LNCaP clone FGC (cell line): ENCODE measurements around the gene RANBP3.

ENCODE experiments used
- DNase-seq: peaks from one replicate; pipeline ENCODE4 v3.0.0-alpha.2; 2011; ENCODE audit warnings: low read depth
- H3K4me3 ChIP-seq: 2 replicates; pipeline ENCODE4 v1.5.1; 2011; ENCODE audit warnings: mild to moderate bottlenecking, low read depth, low read length, control low read depth
- CTCF ChIP-seq: IDR thresholded peaks from 2 replicates; pipeline ENCODE4 v1.5.1; 2012; ENCODE audit warnings: mild to moderate bottlenecking; ENCODE audit not compliant: control insufficient read depth, insufficient read depth; ENCODE audit errors: extremely low read depth

Gene RANBP3

GRCh38 chr19:5958851-5959122, 19.2 kb downstream of the RANBP3 start:
- no peak overlapping the region for H3K4me3 ChIP-seq
- DNase-seq, result no peak
- no peak for TF ChIP-seq CTCF

GRCh38 chr19:5958074-5958850, 19.7 kb downstream of the RANBP3 start:
- no peak overlapping the region for H3K4me3 ChIP-seq
- DNase-seq, result no peak
- TF ChIP-seq CTCF, result no peak

GRCh38 chr19:5957170-5957569, 20.8 kb downstream of the RANBP3 start:
- no peak for TF ChIP-seq CTCF
- DNase-seq, result no peak
- no peak overlapping the region for H3K4me3 ChIP-seq

GRCh38 chr19:5956728-5957127, 21.2 kb downstream of the RANBP3 start:
- TF ChIP-seq CTCF, result no peak
- DNase-seq, result no peak
- no peak overlapping the region for H3K4me3 ChIP-seq

- TF ChIP-seq CTCF, result no peak
- H3K4me3 ChIP-seq, result no peak overlapping the region
- DNase-seq, result no peak
Measured at GRCh38 chr19:5956323-5956722, 21.6 kb downstream of the RANBP3 start.

- H3K4me3 ChIP-seq, result no peak overlapping the region
- no peak for TF ChIP-seq CTCF
- DNase-seq, result no peak
Measured at GRCh38 chr19:5955636-5955935, 22.4 kb downstream of the RANBP3 start.

GRCh38 chr19:5954293-5954692, 23.6 kb downstream of the RANBP3 start:
- DNase-seq, result no peak
- no peak for TF ChIP-seq CTCF
- no peak overlapping the region for H3K4me3 ChIP-seq
